Testis (tissue), 2 donors: ENCODE measurements around the gene CACNA2D3.

ENCODE experiments used
- POLR2A ChIP-seq: fragments of 450-650 bp; IDR thresholded peaks from one replicate; pipeline ENCODE4 v1.6.1; 2017; ENCODE audit warnings: antibody characterized with exemption, mild to moderate bottlenecking, moderate library complexity
- TF ChIP-seq, protein P1 (sequence below), 3 experiments: fragments of 450-650 bp in 2 of 3; fragments of 200-600 bp in 1 of 3; sonication (generic) in 1 of 3; IDR thresholded peaks; one replicate each; pipeline ENCODE4 v1.5.1; 2016 to 2019; ENCODE audit warnings: antibody characterized with exemption in 3 of 3, mild to moderate bottlenecking in 2 of 3, moderate library complexity in 1 of 3

GRCh38 chr3:54931182-54931581 lies 808.8 kb downstream of the CACNA2D3 start:
- TF ChIP-seq, protein P1, sequence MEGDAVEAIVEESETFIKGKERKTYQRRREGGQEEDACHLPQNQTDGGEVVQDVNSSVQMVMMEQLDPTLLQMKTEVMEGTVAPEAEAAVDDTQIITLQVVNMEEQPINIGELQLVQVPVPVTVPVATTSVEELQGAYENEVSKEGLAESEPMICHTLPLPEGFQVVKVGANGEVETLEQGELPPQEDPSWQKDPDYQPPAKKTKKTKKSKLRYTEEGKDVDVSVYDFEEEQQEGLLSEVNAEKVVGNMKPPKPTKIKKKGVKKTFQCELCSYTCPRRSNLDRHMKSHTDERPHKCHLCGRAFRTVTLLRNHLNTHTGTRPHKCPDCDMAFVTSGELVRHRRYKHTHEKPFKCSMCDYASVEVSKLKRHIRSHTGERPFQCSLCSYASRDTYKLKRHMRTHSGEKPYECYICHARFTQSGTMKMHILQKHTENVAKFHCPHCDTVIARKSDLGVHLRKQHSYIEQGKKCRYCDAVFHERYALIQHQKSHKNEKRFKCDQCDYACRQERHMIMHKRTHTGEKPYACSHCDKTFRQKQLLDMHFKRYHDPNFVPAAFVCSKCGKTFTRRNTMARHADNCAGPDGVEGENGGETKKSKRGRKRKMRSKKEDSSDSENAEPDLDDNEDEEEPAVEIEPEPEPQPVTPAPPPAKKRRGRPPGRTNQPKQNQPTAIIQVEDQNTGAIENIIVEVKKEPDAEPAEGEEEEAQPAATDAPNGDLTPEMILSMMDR (IDR thresholded peaks at IDR 0.05), result no peak
- no peak for TF ChIP-seq POLR2A
